ENCODE results near the gene C5.
"Not testable (repeated sequence)": the region's sequence is repeated elsewhere in the genome, so short reads cannot be mapped to it uniquely, and the experiment has no call there.

C5 gene

DNA sequence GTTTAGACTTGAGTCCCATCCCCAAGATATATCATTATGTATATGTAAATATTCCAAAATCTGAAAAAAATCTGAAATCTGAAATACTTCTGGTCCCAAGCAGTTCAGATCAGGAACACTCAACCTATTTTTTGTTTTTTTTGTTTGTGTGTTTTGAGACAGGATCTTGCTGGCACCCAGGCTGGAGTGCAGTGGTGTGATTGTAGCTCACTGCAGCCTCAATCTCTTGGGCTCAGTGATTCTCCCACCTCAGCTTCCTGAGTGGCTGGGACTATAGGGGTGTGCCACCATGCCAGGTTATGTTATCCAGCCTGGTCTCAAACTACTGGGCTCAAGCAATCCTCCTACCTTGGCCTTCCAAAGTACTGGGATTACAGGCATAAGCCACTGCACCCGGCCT lies 72.8 kb downstream of the C5 start:
- DNase-seq: no peak

DNA sequence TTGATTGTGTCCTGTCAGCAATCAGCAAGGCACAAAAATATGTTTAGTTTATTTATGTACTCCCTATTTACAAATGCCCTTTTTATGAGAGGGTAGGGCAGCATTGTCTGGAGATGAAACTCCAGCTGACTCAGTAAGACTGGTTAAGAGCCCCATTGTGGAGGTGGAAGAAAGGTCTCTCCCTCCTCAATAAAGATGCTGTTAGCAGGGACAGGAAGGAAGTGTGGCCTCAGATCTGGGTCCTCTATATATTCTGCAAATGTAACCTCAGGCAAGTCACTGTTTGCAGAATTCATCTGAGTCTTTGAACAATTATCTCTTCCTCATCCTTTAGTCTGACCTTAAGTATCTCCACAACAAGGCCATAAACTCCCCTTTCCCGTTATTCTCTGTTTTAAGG lies 75.2 kb downstream of the C5 start:
- DNase-seq: no peak

DNA sequence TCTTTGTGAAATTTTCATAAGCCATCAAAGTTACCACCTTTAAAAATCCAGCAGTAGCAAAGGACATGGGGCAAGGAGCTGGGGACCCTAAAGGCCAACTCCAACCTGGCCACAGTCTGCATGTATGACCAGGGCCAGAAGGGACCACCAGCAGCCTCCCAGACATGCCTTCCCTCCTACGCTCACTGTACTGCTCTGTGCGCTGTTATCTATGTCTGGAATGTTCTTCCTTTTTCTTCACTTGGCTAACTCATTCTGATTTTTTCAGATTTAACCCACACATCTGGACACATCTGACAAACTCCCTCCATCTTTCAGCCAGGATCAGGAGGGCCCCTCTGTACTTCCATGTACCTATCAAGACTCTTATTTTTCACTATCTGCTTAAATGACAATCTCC lies 75.9 kb downstream of the C5 start:
- no peak for DNase-seq

DNA sequence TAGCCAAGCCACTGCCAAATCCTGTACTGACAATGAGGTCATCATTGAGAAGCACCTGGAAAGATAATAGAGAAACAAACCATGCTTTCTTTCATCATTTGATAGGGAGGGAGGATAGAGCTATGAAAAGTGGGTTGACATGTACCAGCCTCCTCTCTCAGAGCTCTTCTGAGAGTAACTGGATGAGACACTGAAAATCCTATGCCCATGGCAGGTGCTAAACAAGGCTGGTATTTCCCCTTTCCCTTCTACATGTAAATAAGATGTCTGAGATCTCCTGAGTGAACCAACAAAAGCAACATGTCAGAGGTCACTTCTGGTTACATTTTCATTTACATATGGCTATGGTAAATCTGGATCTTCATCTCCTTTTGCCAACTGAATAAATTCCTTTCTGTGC lies 78.1 kb downstream of the C5 start:
- no peak for DNase-seq

DNA sequence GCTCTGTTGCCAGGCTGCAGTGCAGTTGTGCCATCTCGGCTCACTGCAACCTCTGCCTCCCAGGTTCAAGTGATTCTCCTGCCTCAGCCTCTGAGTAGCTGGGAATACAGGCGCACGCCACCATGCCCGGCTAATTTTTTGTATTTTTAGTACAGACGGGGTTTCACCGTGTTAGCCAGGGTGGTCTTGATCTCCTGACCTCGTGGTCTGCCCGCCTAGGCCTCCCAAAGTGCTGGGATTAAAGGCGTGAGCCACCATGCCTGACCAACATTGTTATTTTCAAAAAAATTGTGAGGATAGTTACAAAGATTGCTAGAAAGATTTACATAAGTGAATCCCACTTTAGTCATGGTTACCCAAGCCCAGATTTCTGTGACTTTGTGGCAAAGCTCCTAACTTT lies 78.6 kb downstream of the C5 start:
- DNase-seq: not testable (repeated sequence)

DNA sequence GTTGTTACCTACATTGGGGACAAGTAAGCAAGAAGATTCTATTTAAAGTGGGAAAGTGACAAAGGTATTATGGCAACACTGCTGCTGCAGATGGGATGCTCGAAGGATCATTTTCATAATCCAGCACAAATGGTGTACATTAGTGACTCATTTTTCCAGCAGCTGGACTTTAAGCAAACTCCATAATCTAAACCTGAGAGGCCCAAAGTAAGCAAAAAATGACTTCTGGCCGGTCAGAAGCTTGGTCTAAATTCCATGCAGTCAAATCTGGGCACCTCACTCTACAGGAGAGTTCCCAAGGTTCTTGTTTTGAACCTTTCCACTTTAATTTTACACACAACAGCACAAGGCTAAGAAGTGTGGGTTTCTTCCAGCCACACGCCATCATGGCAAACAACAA lies 79.8 kb downstream of the C5 start:
- no peak for DNase-seq

DNA sequence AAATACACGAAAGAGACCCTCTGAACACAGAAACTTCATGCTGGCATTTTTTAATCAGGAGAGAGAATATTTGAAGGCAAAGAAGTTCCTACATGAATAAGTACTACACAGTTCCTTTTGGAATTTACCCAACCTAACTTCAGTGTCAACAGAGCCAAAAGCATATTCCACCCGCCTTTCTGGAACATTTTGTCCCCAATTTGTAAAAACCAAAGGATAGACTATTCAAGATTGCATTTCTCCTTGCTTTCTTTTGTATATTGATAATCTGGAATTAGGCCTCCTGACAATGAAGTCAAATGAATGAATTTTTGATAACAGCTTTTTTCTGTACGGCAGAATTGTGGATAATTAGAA lies 84.1 kb downstream of the C5 start:
- DNase-seq: no peak

DNA sequence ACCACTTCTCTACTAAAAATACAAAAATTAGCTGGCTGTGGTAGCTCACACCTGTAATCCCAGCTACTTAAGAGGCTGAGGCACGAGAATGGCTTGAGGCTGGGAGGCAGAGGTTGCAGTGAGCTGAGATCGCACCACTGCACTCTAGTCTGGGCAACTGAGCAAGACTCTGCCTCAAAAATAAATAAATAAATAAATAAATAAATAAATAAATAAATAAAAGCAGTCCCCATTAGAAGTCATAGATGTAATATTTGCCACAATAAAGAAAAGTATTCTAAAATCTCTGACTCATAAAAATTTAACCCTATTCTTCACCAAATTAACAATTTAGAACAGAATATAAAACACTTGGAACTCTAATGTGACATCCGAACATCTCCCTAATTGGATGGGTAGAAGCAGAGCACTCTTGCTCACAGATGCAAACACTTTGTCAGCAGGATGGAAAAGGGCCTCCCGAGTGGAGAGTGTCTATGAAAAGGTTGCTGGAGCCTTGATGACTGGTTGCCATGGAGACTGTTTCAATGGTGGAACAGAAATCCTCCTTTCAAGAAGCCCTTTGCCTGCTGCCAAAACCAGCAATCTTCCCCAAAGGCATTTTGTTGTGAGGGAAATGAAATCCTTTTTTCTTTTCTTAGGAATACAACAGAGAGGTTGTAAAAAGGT lies 84.6 kb downstream of the C5 start:
- DNase-seq: no peak

DNA sequence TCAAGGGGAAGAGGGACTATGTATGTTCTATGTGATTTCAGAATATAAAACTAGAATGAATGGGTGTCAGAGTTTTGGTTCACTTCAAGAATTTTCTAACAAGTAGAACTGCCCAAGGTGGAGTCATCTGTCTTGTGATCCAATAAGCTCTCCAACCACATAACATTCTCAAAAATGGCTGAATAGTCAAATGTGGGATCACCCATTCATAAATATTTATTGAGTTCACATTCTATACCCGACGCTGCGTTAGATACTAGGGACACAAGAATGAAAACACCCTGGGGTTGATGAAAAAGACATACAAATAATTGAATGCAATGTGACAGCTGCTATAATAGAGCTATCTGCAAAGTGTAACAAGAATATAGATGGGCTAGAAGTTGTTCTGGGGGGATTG lies 88.1 kb downstream of the C5 start:
- DNase-seq: no peak

DNA sequence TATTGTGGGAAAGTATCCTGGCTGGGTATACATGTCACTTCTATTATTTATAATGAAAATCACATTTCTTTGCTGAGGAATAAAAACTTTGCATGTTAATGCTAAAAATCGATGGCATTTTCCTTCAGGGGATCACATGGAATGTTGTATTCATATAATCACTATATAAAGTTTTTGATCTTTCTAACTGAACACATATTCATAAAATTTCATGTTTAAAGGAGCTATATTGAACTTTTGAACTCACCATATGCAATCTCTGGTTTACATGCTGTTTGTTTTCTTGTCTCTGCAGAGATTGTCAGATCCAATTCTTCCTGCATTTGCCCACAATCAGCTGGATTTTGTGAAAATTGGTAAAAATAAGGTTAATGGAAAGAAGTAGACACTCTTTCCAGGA lies 90.1 kb downstream of the C5 start:
- DNase-seq: no peak

DNA sequence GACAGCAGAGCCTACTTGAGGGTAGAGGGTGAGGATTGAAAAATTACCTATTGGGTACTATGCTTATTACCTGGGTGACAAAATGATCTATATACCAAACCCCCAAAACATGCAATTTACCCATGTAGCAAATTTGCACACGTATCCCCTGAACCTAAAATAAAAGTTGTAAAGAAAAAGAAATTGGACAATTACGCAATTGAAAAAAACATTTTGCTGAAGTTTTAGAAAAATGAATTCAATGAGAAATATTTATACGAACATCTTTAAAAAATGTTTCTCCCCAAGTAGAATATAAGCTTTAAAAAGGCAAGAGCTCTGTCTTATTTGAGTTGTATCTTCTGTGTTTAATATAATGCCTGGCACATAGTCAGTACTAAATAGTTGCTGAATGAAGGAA lies 93.2 kb downstream of the C5 start:
- DNase-seq: no peak

DNA sequence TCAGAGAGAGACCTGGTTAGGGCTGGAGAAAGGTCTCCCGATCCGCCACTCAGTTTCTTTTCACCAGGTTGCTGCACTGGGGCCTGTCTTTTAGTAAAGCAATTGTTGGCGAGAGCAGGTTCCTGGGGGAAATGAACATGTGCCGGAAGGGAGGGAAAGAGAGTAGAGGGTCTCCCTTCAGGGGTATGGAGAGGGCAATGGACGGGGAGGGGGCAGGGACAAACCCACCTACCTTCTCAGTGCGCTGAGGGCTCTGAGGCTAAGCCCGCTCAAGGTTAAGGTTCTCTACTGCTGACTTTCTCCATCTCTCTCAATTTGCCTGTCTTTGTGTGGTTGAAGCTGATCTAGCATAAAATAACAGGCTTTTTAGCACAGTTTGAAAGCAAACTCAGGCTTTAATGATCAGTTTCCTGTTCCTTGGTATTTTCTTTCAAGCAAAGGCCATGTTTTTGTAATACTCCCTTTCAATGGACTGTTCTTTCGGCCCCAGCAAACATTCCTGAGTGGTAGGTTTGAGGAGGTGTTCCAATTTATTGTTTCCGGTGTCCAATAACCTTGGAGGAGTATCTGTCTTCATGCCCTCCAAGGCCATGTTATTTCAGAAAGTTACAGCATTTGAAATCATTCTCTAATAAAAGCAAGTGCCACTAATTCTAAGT lies 98.0 kb downstream of the C5 start:
- no peak for DNase-seq

DNA sequence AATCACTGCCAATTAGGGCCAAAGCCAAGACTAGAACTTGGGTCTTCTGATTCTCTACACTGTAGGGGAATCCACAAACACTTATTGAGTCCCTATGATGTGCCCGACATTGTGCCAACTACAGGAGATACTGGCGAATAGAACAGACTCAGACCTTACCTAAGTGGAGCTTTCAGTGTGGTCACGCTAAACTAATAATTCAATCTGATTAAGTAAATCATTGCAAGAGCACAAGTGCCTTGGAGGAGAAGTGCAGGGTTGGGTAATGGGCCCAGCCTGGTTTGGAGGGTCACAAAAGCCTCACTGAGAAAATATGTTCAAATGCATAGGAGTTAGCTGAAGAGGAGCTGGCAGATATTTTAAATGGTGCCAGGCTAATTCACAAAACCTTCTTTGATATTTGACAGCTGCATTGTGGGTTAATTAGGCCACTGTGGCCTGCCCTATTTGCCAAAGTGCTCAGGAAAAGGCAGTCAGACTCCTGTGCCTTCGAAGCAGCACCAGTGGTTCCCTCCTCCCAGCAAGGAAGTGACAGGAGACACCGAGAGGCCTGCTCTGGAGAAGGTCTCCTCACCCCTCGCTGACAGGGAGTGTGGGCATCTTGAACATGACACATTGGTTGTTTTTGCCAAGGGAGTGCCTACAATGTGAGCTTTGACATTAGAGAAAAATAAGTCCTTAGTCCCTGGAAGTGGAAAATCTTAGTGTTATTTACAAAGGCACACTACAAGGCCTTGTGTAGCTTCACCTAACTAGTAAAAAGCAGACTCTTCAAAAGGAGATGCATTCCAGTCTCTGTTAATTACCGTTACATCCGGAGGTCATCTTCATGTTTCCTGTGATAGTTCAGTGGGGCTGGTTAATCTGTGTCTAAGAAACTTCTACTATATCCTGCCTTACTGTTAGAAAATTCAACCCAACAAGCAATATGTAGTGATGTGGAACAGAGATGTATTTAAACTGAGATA lies 99.4 kb downstream of the C5 start:
- no peak for DNase-seq

DNA sequence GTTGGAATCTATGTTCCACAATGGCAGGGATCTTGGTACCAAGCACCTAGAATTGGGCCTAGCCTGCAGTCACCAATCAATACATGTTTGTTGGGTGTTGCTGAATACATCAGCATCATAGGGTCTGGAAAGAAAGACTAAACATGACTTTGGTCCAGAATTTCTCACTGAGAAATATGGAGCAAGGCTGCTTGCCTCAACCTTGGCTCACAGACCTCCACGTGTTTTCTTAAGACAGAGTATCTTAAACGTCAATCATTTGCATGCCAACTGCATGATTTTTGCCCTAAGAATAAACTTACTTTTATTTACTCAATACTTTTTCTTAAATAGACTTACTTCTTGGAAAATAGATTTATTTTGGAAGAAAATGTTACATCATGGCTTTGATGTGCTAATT lies 100.8 kb downstream of the C5 start:
- no peak for DNase-seq

DNA sequence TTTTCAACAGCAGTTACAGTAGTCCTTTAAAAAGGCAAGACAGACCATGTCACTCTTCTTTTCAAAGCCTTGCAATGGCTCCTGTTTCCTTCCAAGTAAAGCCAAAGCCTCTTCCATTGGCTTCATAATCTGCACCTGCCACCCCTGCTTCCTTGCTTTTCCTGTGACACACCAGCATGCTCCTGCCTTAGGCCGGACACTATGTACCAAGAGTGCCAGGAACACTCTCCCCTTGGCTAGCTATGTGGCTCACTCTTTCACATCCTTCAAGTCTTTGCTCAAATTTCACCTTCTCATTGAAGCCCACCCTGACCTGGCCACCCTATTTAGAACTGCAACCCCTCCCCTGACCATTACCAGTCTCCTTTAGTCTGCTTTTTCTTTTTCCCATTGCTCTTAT lies 101.3 kb downstream of the C5 start:
- no peak for DNase-seq

DNA sequence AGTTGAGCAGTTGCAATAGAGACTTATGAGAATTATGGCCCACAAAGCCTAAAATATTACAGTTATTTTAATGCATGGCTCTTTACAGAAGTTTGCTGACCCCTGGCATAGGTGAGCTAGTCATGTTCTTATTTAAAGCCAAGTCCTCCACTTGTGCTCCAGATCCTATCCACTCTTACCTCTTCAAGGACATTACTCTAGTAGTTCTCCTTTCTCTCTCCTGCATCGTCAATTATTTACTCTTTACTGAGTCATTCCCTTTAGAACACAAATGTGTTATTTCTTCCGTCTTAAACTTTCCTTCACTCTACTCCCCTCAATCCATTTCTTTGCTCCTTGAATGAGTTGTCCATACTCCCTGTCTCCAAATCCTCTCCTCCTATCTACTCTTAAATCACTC lies 102.9 kb downstream of the C5 start:
- DNase-seq: no peak

DNA sequence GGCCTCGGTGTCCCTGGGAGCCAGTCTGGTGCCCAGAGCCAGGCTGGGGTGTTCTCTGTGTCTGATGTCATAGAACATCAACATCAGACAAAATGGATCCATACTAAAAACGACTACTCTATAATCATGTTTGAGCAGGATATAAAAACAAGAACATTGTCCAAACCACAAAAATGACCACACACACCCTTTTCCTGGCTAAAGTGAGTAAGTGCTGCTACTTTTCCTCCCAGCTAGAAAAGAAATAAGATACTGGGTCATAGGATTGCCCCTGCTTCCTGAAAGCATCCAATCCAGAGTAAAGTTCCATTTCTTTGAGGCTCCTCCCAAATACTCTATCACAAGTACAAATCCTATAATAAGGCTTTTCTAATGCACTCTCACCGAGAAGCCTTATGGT lies 103.8 kb downstream of the C5 start:
- DNase-seq: no peak

DNA sequence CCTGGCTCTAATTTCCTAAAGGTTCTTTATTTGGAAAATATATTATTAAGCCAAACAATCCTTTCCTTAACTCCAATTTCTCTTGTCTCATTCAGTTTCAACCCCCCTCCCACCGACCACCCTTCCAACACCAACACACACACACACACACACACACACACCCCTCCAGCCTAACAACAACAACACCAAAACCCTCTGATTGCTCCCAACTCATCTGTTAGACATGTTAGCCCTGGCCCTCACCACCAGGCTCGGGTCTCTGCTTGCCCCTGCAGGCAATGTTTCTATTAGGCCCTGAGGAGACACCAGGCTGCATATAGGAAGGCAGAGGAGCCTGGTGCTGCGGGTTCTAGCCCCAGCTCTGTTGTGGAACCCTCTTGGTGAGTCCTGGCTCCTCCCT lies 105.1 kb downstream of the C5 start:
- DNase-seq: no peak

DNA sequence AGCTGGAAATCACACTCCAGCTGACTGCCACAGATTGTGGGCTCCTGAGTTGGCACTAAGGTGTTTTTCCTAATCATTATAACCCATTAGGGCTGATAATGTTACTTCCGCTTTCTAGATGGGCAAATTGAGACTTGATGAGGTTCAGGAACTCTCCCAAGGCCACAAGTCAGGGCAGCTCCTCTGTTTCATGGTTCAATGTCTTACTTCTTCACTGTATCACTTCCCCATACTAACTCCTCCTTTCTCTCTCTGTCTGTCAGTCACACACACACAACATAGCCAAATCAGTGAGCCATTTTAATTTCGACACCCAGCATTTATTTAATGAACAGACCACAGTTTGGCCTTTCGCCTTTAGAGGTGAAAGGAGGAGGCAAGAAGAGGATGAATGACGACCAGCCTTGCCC lies 105.6 kb downstream of the C5 start:
- no peak for DNase-seq

DNA sequence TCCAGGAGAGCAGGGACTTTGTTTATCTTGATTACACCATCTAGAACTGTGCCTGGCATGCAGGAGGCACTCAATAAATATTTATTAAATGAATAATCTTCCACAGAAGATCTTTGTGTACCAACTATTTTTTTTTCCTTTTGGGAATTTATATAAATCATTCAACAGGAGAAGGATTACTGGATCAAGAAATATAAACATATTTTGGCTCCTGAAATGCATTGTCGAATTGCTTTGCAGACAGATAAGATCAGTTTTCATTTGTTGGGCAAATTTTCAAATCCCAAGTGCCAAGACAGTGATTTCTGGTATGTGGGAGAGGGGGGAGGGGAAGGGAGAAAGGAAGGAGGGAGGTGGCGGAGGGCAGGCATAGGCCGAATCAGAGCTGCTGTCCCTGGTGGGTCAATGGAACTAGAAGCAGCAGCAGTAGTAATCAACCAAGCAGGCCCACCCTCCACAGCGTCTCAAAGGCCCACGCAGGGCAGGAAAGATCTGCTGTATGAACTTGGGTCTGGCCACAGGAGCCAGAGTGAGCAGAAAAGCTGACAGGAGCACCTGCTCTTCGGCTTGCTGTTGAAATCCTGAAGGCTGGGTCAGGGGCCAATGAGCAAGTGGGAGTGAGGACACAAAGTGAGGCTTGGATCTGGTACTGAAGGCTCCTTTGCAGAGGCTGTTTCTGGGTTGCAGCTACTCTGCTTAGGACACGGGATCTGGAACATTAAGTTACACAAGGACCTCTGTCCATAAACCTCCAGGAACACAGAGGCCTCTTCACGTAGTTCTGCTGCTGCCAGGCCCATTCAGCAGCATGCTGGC lies 107.7 kb downstream of the C5 start:
- no peak for DNase-seq

DNA sequence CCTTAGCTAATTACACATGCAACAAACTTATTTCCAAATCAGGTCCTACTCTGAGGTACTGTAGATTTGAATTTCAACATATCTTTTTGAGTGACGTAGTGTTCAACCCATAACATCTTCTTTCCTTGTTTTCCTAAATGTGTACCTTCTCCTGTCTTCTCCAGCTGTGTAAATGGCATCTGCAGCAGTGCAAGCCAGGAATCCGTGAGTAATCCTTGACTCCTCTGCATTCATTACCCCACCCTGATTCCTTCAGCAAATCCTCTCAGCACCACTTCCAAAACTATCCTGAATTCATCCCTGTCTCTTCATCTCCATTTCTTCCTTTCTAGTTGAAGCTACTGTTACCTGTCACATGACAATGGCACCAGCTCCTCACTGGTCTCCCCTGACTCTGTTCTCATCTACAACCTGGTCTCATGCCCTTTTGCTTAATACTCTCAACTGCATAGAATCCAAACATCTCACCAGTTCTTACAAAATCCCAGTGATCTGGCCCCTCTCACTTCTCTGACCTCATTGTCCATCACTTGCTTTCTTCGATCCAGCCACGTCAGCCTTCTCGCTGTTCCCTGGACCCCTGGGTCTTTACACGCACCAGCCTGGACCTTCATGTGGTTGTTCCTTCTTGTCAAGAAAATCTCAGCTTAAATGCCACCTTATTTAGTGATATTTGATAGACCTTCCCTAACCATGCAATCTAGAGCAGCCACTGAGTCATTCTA lies 108.9 kb downstream of the C5 start:
- no peak for DNase-seq

DNA sequence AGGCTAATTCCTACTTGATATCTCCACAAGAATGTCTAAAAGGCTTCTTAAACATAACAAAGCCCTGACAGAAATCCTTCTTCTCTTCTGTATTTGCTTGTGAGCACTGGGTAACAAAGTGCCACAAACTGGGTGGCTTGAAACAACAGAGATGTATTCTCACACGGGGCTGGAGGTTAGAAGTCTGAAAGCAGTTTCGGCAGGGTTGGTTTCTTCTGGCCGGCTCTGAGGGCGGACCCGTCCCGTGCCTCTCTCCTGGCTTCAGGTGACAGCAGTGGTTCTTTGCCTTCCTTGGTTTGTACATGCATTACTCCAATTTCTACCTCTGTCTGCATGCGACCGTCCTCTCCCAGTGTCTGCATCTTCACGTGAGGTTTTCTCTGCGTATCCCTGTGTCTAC lies 109.5 kb downstream of the C5 start:
- DNase-seq: no peak

DNA sequence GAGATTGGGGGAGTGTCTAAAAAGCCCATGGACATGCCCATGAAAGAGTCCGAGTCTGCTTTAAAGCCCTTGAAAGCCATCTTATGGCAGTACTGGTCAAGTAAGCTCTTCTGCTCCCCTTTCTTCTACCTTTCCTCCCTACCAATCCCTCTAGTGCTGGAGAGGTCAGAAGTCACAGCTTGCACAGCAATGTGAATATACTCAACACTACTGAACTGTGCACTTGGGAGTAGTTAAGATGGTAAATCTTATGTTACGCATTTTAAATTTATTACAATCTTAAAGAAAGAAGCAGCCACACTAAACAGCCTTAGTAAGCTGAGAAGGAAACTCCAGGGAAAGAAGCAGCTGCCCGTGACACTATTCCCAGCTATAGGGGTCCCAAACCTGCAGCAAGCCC lies 111.2 kb downstream of the C5 start:
- DNase-seq: no peak

Measured in 8988T (cell line).